Astrocyte of the cerebellum (primary cell): ENCODE data around the gene LAMB1.

ENCODE experiments used
- DNase-seq: peaks from one replicate; pipeline ENCODE4 v3.0.0-alpha.2; 2011; ENCODE audit warnings: low read depth
- H3K4me3 ChIP-seq: 2 replicates; pipeline ENCODE4 v1.5.1; 2011; ENCODE audit warnings: mild to moderate bottlenecking, low read depth, low read length, moderate library complexity
- in situ Hi-C: cut with HindIII; loops from 2 replicates; pipeline ENCODE4 v1.10.0; 2017; ENCODE audit warnings: low sequenced_read_pairs
- TF ChIP-seq, protein P1 (sequence below): IDR thresholded peaks from 2 replicates; pipeline ENCODE4 v1.5.1; 2012; ENCODE audit warnings: low read length, low read depth, moderate library complexity, mild to moderate bottlenecking; ENCODE audit errors: missing control alignments

The LAMB1 gene

GRCh38 chr7:107946451-107946850, 56.5 kb downstream of the LAMB1 start:
- in situ Hi-C loops: no loop called here
- no peak overlapping the region for H3K4me3 ChIP-seq
- TF ChIP-seq, protein P1, sequence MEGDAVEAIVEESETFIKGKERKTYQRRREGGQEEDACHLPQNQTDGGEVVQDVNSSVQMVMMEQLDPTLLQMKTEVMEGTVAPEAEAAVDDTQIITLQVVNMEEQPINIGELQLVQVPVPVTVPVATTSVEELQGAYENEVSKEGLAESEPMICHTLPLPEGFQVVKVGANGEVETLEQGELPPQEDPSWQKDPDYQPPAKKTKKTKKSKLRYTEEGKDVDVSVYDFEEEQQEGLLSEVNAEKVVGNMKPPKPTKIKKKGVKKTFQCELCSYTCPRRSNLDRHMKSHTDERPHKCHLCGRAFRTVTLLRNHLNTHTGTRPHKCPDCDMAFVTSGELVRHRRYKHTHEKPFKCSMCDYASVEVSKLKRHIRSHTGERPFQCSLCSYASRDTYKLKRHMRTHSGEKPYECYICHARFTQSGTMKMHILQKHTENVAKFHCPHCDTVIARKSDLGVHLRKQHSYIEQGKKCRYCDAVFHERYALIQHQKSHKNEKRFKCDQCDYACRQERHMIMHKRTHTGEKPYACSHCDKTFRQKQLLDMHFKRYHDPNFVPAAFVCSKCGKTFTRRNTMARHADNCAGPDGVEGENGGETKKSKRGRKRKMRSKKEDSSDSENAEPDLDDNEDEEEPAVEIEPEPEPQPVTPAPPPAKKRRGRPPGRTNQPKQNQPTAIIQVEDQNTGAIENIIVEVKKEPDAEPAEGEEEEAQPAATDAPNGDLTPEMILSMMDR: no peak
- no peak for DNase-seq

DNA sequence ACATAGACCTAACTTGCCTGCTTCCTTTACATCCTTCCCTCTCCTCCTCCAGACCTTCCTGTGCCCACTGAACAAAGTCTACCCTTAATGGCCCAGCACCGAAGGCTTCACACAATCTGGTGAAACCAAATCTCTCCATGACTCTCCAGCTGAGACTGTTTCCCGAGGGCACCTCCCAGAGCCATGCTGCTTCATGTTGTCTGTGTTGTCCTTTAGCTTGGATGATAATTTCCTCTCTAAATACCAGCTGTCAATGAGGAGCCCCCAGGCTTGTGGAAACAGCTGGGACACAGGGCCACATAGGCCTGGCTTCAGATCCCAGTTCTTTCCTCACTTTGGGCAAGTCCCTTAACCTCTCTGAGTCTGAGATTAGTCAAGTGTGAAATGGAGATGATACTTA, 57.6 kb downstream of the LAMB1 start:
- TF ChIP-seq, protein P1: no peak
- in situ Hi-C loops: no loop called here
- DNase-seq: no peak
- no peak overlapping the region for H3K4me3 ChIP-seq

- no peak for DNase-seq
- in situ Hi-C loops: no loop called here
- H3K4me3 ChIP-seq: no peak overlapping the region
- TF ChIP-seq, protein P1: no peak
Measured at GRCh38 chr7:107944411-107945169, 58.4 kb downstream of the LAMB1 start.

DNA sequence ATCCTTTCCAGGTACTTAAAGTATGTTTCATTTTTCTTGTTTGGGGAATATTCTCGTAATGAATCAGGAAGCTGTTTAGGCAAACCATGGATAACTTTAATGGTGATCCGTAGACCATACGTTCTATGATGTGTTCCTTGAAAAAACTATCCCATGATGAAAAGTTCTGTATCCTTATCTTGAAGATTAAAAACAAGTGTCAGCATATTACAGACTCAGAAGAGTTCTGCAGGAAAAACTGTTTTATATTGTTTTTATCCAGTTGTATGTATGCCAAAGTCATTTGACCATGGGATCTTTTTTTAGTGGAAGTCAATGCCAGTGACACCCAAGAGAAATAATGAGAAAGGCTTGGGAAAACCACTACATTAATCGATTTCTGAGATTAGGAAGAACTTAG, 59.9 kb downstream of the LAMB1 start:
- TF ChIP-seq, protein P1: no peak
- in situ Hi-C loops: no loop called here
- H3K4me3 ChIP-seq: no peak overlapping the region
- DNase-seq: no peak

- no peak overlapping the region for H3K4me3 ChIP-seq
- TF ChIP-seq, protein P1: no peak
- in situ Hi-C loops: no loop called here
- DNase-seq: no peak
Measured at GRCh38 chr7:107940951-107941350, 62.0 kb downstream of the LAMB1 start.

GRCh38 chr7:107939573-107940489, 63.1 kb downstream of the LAMB1 start:
- peak; percentile 89 for DNase-seq
- no peak overlapping the region for H3K4me3 ChIP-seq
- in situ Hi-C loops: no loop called here
- TF ChIP-seq, protein P1: no peak
